K562 (cell line): ENCODE data around the gene GZMM. TPM values are rescaled to one million over a fixed set of nuclear protein-coding genes. Genes with fewer than 3 reads are reported as not detected.
A peak's percentile ranks its signal among the peaks of the same experiment; 100 is the strongest.

ENCODE experiments used
- ARNT ChIP-seq, 2 experiments: fragments of 450-650 bp; IDR thresholded peaks; 2 replicates each; pipeline ENCODE4 v1.6.1; 2016; ENCODE audit warnings: mild to moderate bottlenecking in 1 of 2
- CBFB ChIP-seq: sonication (generic); formaldehyde crosslinking; IDR thresholded peaks from 2 replicates; pipeline ENCODE4 v1.4.0; 2020; ENCODE audit warnings: mild to moderate bottlenecking, missing genetic modification reagents
- CUX1 ChIP-seq: fragments of 200-800 bp; sonication (Bioruptor generic); IDR thresholded peaks from 2 replicates; pipeline ENCODE4 v1.6.1; 2016; ENCODE audit warnings: missing genetic modification characterization, missing compliant biosample characterization
- ETS1 ChIP-seq: conservative IDR thresholded peaks from 2 replicates; pipeline ENCODE4 v1.6.1; 2011; ENCODE audit warnings: low read depth, mild to moderate bottlenecking, low read length; ENCODE audit not compliant: control insufficient read depth
- GTF2A2 ChIP-seq: IDR thresholded peaks from 2 replicates; pipeline ENCODE4 v1.6.1; 2016; ENCODE audit warnings: mild to moderate bottlenecking, missing genetic modification characterization, missing compliant biosample characterization
- HDAC1 ChIP-seq, 2 experiments: fragments of 450-650 bp; IDR thresholded peaks; 2 replicates each; pipeline ENCODE4 v1.6.1; 2016 to 2017; ENCODE audit warnings: inconsistent platforms in 1 of 2, mild to moderate bottlenecking in 1 of 2, moderate library complexity in 1 of 2
- MYC ChIP-seq, 2 experiments: fragments of 250-450 bp in 1 of 2; sonication (Bioruptor Pico) in 1 of 2; IDR thresholded peaks; 2 replicates each; pipeline versions ENCODE4 v1.5.1 to v1.6.1; 2012 to 2021; ENCODE audit warnings: low read depth in 2 of 2, borderline replicate concordance in 1 of 2, improper control_type of control experiment in 1 of 2, low read length in 1 of 2, mild to moderate bottlenecking in 1 of 2, moderate library complexity in 1 of 2
- NBN ChIP-seq: fragments of 450-650 bp; IDR thresholded peaks from 2 replicates; pipeline ENCODE4 v1.6.1; 2016; ENCODE audit warnings: low read depth, mild to moderate bottlenecking
- NFATC3 ChIP-seq: fragments of 450-650 bp; IDR thresholded peaks from 2 replicates; pipeline ENCODE4 v1.6.1; 2017; ENCODE audit warnings: mild to moderate bottlenecking
- SNIP1 ChIP-seq: fragments of 450-650 bp; IDR thresholded peaks from 2 replicates; pipeline ENCODE4 v1.7.1; 2017; ENCODE audit warnings: low read depth, mild to moderate bottlenecking
- ZKSCAN1 ChIP-seq: fragments of 150-350 bp; IDR thresholded peaks from 2 replicates; pipeline ENCODE4 v1.6.1; 2016; ENCODE audit warnings: low read depth, low read length
- ZNF584 ChIP-seq: fragments of 200-800 bp; sonication (Bioruptor generic); IDR thresholded peaks from 2 replicates; pipeline ENCODE4 v1.6.1; 2016; ENCODE audit warnings: low read depth, mild to moderate bottlenecking, missing genetic modification characterization, missing compliant biosample characterization
- polyA plus RNA-seq, 8 experiments: library from polyadenylated mRNA; depleted of rRNA in 4 of 8; stranded (reverse) in 5 of 8; unstranded in 3 of 8; fragments of >200 nt; fragmentation: Nextera tagmentation in 2 of 8; fragmentation: Illumina TruSeq in 1 of 8; extraction: Ambion mirVana in 2 of 8; extraction: Trizol in 1 of 8; gene quantifications; 2 replicates each; pipeline versions ENCODE4 v1.2.1 to v1.2.3, GENCODE V29; 2011 to 2014; ENCODE audit warnings: inconsistent platforms in 1 of 8, missing spikeins in 1 of 8
- total RNA-seq, 7 experiments: library from RNA; depleted of rRNA in 6 of 7; stranded (reverse); fragments of >200 nt in 6 of 7; fragmentation: Illumina TruSeq in 2 of 7; extraction: Trizol in 2 of 7; gene quantifications; 2 replicates each; pipeline versions ENCODE4 v1.2.1 to v1.2.3, GENCODE V29; 2011 to 2021; ENCODE audit warnings: low replicate concordance in 1 of 7

Gene GZMM
- total and polyA plus RNA-seq, 9 of the 15 experiments (the other 6 are each of a cell fraction or from before 2014, with no cell fraction given): 0.08 to 2.6 (median 0.70) TPM; not detected in 2

GRCh38 chr19:507286-508203 is 36.3 kb upstream of the GZMM start, which contains the start of gene TPGS1 (continued):
- TF ChIP-seq CUX1 (CRISPR knock-in tag): peak; percentile 80; the same call in 1 of the 2 replicates
- TF ChIP-seq ARNT (IDR thresholded peaks at IDR 0.05): peak; percentile 56 to 67; a peak in 1 of 4 replicates
- 0 out of 2 replicates have a peak, but pooled peaks have one; percentile 39 for TF ChIP-seq GTF2A2
- no peak for TF ChIP-seq CBFB (CRISPR knock-in tag)
- 0 out of 2 replicates have a peak, but pooled peaks have one; percentile 14 for TF ChIP-seq ZKSCAN1
- TF ChIP-seq ZNF584 (CRISPR knock-in tag): peak; percentile 99
- TF ChIP-seq SNIP1: no peak
- no peak for TF ChIP-seq NFATC3
- TF ChIP-seq ETS1: peak; percentile 98
- TF ChIP-seq MYC (IDR thresholded peaks at IDR 0.05; ENCODE audit: low read depth, low read length): 0 out of 2 replicates have a peak, but pooled peaks have one; percentile 1
- TF ChIP-seq MYC (CRISPR knock-in tag; IDR thresholded peaks at IDR 0.05; ENCODE audit: borderline replicate concordance, low read depth): no peak
- TF ChIP-seq HDAC1 (IDR thresholded peaks at IDR 0.05): peak in 1 of 2 experiments; percentile 80; a peak in 2 of 4 replicates
- TF ChIP-seq NBN: no peak
